ENCODE data around the gene HMGB1. TPM values are rescaled to one million over a fixed set of nuclear protein-coding genes. Genes with fewer than 3 reads are reported as not detected.

Gene HMGB1
- total and polyA plus RNA-seq, 2 donors from 2014 or later, result 247 to 264 TPM

DNA sequence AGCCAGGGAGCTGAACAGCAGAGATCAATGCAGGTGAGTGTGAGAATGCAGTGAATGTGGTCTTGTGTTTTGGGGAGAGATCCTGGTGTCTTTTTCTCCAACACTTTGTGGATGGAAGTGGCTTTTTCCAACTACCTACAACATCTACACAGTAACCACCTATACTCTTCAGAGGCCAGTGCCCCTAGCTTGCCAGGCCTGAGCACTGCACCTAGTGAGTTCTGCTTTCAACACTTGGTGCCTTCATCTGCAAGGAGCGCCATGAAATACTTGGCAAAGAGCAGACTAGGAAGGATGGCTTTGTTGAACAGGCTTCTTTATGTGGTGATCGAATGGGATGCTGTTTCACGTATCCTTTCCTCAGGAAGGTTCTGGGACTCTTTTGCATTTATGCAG, 21.3 kb upstream of the HMGB1 start:
- no peaks in the 10 kb centered on the region for H3K4me1 ChIP-seq (ENCODE audit: control insufficient read depth in 2 of 3, insufficient read depth in 2 of 3, low read depth in 1 of 3, low read length in 3 of 3)
- no peak overlapping the region for H3K27ac ChIP-seq (ENCODE audit: low read depth in 2 of 2, low read length in 2 of 2)
- no peaks in the 10 kb centered on the region for H3K36me3 ChIP-seq (ENCODE audit: control insufficient read depth in 2 of 3, insufficient read depth in 3 of 3, low read length in 3 of 3)
- intact Hi-C loops (cut with DNase I), result loop anchor here (10.0 kb wide), 1 partner anchor 68 kb away; no protein-coding TSS in a partner anchor
- no peak overlapping the region for H3K9ac ChIP-seq (ENCODE audit: low read length in 3 of 3)
- H3K4me3 ChIP-seq (ENCODE audit: low read length in 3 of 3), result peak overlapping the region in 1 of 3 donors; percentile 9
- TF ChIP-seq, protein P1, sequence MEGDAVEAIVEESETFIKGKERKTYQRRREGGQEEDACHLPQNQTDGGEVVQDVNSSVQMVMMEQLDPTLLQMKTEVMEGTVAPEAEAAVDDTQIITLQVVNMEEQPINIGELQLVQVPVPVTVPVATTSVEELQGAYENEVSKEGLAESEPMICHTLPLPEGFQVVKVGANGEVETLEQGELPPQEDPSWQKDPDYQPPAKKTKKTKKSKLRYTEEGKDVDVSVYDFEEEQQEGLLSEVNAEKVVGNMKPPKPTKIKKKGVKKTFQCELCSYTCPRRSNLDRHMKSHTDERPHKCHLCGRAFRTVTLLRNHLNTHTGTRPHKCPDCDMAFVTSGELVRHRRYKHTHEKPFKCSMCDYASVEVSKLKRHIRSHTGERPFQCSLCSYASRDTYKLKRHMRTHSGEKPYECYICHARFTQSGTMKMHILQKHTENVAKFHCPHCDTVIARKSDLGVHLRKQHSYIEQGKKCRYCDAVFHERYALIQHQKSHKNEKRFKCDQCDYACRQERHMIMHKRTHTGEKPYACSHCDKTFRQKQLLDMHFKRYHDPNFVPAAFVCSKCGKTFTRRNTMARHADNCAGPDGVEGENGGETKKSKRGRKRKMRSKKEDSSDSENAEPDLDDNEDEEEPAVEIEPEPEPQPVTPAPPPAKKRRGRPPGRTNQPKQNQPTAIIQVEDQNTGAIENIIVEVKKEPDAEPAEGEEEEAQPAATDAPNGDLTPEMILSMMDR (IDR thresholded peaks at IDR 0.05; ENCODE audit: borderline replicate concordance, extremely low read depth, insufficient read depth), result no peak
- no peaks in the 10 kb centered on the region for H3K27me3 ChIP-seq (ENCODE audit: control insufficient read depth, insufficient read depth, low read length)
- no peaks in the 10 kb centered on the region for H3K9me3 ChIP-seq (ENCODE audit: control insufficient read depth in 2 of 3, insufficient read depth in 1 of 3, low read length in 3 of 3)
- DNase-seq (no peak), FAIRE-seq (no peak)

DNA sequence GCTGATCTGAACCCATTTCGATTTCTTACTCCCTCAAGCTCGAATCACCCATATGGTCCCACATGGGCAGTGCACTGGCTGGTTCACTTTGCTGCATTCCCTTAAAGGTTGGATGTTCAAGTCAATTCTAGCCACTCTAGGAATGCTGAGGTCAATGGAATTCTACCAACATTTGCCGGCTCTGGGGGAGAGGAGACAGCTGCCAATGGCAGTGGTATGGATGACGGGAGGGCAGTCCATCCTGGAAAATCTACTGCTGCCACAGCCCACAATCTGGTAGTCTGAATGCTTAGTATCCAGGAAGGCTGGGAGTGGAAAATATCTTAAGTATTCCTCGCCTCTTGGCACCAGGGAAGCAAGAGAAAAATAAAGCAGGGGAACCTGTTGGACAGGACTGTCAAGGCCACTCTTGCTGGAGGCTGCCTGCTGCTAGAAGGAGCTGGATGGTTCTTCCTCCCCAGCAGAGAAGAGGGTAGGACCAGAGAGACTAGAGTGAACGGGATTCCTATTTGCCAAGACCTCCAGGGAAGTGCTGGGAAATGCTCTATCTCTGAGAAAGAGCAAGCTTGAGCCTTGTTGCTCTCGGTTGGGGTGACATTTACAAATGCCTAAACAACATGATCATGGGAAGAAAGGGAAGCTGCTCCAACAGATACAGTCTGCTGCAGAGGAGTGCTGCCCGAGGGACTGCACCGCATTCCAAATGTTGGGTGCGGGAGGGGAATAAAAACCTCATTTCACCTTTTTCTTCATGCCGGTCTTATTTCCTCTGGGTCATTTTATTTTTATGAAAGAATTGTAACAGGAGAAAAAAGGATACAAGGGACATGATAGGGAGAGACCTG, 20.7 kb upstream of the HMGB1 start:
- intact Hi-C loops (cut with DNase I), result loop anchor here (10.0 kb wide), 1 partner anchor 68 kb away; no protein-coding TSS in a partner anchor
- DNase-seq (peak in 3 of 5 donors; percentile 44 to 66 (median 54)), FAIRE-seq (no peak)
- H3K9me3 ChIP-seq (ENCODE audit: control insufficient read depth in 2 of 3, insufficient read depth in 1 of 3, low read length in 3 of 3), result no peaks in the 10 kb centered on the region
- H3K27ac ChIP-seq (ENCODE audit: low read depth in 2 of 2, low read length in 2 of 2), result peak overlapping the region in 1 of 2 donors; percentile 15
- no peaks in the 10 kb centered on the region for H3K36me3 ChIP-seq (ENCODE audit: control insufficient read depth in 2 of 3, insufficient read depth in 3 of 3, low read length in 3 of 3)
- H3K27me3 ChIP-seq (ENCODE audit: control insufficient read depth, insufficient read depth, low read length), result no peaks in the 10 kb centered on the region
- no peak overlapping the region for H3K9ac ChIP-seq (ENCODE audit: low read length in 3 of 3)
- H3K4me1 ChIP-seq (ENCODE audit: control insufficient read depth in 2 of 3, insufficient read depth in 2 of 3, low read depth in 1 of 3, low read length in 3 of 3), result no peaks in the 10 kb centered on the region
- TF ChIP-seq, protein P1 (IDR thresholded peaks at IDR 0.05; ENCODE audit: borderline replicate concordance, extremely low read depth, insufficient read depth), result no peak
- peak overlapping the region in 1 of 3 donors; percentile 9 for H3K4me3 ChIP-seq (ENCODE audit: low read length in 3 of 3)

DNA sequence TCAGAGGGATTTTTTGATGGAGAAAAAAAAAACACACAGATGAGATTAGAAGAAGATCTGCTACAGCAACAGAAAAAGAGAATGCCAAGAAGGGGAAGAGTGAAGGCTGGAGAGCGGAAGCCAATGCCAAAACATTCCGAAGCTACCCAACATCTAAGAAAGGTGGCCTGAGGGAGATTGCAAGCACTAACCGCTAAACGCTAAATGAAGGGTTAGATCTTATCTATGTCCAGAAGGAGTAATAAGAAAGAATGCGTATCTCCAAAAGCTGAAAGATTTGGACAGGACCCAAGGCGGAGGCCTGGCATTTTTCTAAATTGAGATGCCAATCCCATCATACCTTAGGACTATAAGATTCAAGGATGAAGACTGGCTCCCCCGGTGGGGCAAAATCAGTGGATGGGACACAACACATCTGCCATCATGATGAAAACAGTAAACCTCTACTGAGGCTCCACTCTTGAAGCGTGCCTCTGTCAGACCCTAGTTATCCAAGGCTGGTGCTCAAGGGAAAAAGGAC, 15.6 kb upstream of the HMGB1 start:
- Histone ChIP-seq H3K9ac (ENCODE audit: low read length in 3 of 3) (no peak overlapping the region), H3K36me3 (ENCODE audit: control insufficient read depth in 2 of 3, insufficient read depth in 3 of 3, low read length in 3 of 3) (no peaks in the 10 kb centered on the region), H3K4me3 (ENCODE audit: low read length in 3 of 3) (no peak overlapping the region), H3K27ac (ENCODE audit: low read depth in 2 of 2, low read length in 2 of 2) (no peak overlapping the region), H3K9me3 (ENCODE audit: control insufficient read depth in 2 of 3, insufficient read depth in 1 of 3, low read length in 3 of 3) (no peaks in the 10 kb centered on the region), H3K4me1 (ENCODE audit: control insufficient read depth in 2 of 3, insufficient read depth in 2 of 3, low read depth in 1 of 3, low read length in 3 of 3) (peaks cover 0 to 7% (median 0%) of the 10 kb centered on the region in 3 donors), H3K27me3 (ENCODE audit: control insufficient read depth, insufficient read depth, low read length) (no peaks in the 10 kb centered on the region)
- intact Hi-C loops (cut with DNase I), result loop anchor here (10.0 kb wide), 1 partner anchor 74 kb away; no protein-coding TSS in a partner anchor
- DNase-seq (no peak), FAIRE-seq (no peak)
- TF ChIP-seq, protein P1 (IDR thresholded peaks at IDR 0.05; ENCODE audit: borderline replicate concordance, extremely low read depth, insufficient read depth), result no peak

Data from kidney (tissue), 14 donors.